Hematopoietic multipotent progenitor cell treated with erythropoietin and hydrocortisone succinate and interleukin-3 and kit ligand, for 8 days (in vitro differentiated cells): ENCODE results near the gene GALNT18.

Source experiments
- DNase-seq: peaks from one replicate; pipeline ENCODE4 v3.0.0-alpha.2; 2015

Gene GALNT18

DNA sequence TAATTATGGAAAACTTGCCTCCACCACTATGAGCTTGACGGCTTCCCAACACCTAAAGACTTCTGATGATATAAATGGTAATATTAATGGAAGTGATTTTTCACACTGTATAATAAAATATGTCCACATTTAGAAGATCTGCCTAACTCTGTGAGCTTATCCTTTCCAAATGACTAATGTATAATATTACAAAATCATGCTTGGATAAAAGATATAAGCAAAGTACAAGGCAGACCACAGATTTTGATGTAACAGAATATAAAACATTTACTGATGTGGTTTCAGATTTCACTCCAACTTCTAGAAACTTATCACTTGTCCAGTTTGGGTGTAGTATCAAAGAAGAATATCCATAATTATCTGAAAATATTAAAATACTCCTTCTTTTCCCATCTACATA, 36.9 kb downstream of the GALNT18 start:
- no peak for DNase-seq

DNA sequence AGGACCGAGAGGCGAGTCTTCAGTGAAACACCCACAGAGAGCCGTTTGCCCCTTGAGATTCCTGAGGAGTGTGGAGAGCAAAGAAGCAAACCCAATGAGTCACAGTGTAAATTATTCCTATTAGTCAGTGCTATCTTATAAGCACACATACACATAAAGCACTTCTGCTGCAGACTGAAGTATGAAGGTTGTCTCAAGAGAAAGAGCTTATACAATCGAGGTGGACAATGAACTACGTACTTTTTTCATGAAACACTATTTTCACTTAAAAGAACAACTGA, 37.3 kb downstream of the GALNT18 start:
- no peak for DNase-seq

DNA sequence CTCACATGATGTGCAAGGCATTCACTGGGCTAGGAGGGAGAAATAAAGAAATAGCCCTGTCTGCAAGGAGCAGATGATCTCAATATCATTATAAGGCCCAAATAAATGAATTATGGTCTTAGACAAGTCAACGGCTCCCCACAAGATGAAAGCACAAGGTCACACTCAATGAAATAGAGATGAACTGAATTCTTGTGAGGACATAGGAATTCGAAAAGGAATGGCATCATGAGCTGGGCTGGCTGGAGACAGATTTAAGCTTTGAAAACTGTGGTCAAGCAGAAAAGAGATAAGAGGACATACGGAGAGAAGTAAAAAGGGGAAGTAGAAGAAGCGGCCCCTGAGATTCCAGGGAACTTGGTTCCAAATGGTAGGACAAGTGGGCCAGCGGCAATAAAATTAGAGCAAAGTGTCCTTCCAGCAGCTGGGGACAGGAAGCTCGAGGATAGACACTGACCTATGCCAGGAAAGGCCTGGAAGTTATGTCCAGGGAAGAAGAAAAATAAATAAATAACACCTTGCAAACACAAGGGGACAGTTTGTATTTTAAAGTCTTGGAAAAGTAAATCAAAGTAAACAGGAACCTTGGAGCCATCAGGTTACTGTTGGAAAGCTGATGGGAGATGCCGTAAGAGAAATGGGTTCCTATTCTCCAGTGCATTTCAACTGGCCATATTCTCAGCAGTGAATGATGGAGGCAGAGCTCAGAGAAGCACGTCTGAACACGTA, 37.8 kb downstream of the GALNT18 start:
- no peak for DNase-seq

DNA sequence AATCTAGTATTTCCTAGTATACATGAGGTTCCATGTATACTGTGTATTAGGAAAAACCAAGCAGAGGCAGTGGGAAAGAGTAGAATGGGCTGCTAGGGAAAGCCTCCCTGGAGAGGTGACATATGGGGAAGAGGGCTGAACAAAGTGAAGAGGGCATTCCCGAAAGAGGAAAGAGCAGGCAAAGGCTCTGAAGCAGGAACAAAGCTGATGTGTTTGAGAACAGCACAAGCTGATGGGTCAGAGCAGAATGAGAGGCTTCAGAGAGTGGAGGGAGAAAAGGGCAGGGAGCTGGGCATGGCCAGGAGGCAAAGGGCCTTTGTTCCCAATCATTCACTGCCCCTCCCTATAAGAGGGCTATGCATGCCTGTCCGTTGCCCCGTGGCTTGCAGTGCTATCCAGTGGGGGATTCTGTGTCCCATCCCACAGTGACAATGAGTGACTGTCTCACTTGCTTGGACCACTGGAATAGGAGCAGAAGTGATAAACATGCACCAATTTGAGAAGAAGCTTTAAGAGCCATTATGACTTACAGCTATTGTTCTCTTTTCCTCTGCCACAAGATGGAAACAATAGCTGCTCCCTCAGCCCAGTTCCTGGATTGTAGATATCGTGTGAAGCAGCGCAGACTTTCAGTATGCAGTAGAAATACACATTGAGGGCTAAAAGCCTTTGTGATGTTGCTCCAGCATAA, 39.6 kb downstream of the GALNT18 start:
- no peak for DNase-seq

DNA sequence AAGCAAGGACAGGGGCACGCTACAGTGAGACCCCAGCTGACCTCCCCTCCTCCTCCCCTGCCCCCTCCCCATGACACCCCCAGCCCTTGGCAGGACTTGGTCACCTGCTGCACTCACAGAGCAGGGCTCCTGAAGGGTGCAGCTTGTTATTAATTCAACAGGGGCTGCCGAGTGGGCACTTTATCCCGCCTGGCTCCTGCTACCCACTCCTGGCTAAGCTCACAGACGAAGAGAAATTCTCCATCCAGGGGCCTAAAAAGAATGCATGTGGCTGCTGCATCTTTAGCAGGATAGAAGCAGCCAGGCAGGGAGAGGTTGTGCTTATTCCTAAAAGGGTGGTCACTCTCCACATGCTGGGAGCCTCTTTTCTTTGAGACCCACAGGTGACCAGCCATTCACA, 40.3 kb downstream of the GALNT18 start:
- DNase-seq: no peak

DNA sequence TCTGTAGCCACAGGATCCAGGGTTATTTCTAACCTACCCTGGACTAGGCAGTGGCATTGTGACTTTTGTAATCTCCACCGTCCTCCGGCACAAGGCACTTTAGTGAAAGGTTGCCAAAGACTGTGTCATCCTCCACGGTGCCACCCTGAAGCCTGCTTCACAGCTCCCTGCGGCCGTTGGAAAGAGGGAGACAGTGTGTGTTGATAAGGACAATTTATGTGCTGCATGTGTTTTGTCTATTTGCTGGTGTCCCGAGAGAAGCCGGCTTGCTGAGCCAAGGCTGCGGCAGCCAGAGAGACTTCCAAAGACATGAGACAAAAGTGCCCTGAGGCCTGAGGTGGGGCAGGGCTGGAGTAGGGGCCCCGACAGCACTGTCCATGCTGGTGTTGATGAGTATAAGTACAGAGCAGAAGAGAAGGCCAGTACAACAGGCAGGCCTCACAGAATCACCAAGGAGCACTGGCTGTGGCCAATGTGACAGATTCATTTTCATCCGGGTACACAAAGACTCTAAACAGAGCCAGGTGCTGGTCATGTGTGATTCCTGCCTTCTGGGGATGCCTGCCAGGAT, 40.9 kb downstream of the GALNT18 start:
- no peak for DNase-seq

DNA sequence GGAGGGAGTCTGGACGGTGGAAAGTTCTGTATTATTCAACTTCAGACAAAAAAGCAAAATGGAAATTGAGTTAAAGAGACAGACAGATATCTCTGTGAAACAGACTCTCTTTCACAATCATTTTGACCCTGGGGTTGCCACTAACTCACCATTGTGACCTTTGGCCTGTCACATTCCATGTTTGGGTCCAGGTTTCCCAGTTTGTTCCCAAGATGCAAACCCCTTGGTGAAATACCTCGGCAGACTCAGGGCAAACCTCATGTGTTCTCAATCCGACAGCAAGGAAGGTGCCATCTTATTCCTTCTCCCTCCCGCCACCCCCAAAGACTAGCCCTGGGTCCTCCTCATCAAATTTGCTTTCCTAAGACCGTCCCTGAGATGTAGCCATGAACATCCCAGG, 41.8 kb downstream of the GALNT18 start:
- DNase-seq: no peak

DNA sequence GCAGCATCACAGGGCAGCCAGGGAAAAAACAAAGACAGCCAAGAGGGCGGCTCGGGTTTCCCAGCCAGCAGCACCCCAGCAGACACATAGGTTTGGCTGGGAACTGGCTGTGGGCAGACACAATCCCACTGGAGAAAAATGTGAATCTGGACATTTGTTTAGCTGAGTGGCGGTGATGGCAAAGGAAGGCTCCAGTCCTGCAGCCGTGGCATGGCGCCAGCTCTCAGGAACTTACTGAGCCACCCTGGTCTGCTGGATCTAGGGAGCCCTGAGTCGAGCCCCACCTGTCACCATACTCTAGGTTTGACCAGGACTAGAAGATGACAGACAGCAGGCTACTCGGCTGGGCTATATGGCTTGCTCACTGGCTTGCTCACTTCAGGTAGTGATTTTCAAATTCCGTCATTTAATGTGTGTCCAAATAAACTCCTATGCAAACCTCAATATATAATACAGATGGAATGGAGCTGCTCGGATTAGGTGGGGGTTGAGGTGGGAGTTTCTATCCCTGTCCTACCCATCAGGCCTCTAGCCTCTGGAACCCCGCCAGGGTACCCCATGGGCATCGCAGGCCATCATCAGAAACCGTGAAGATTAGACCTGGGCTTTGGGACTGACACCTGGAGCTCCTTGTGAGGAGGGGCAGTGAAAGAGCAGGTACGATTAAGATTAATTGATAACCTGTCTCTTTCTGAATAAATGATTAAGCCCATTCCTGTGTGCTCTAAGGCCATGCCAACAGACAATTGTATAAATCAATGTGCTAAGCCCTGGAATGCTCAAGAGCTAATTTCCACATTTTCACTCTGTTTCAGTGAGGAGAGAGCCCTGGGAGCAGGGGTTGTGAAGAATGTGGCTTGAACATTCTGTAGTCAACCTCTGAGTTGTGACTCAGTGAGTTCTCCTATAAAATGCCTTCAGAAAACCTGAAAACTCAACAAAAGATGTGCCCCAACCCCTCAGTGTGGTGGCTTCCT, 42.5 kb downstream of the GALNT18 start:
- no peak for DNase-seq

DNA sequence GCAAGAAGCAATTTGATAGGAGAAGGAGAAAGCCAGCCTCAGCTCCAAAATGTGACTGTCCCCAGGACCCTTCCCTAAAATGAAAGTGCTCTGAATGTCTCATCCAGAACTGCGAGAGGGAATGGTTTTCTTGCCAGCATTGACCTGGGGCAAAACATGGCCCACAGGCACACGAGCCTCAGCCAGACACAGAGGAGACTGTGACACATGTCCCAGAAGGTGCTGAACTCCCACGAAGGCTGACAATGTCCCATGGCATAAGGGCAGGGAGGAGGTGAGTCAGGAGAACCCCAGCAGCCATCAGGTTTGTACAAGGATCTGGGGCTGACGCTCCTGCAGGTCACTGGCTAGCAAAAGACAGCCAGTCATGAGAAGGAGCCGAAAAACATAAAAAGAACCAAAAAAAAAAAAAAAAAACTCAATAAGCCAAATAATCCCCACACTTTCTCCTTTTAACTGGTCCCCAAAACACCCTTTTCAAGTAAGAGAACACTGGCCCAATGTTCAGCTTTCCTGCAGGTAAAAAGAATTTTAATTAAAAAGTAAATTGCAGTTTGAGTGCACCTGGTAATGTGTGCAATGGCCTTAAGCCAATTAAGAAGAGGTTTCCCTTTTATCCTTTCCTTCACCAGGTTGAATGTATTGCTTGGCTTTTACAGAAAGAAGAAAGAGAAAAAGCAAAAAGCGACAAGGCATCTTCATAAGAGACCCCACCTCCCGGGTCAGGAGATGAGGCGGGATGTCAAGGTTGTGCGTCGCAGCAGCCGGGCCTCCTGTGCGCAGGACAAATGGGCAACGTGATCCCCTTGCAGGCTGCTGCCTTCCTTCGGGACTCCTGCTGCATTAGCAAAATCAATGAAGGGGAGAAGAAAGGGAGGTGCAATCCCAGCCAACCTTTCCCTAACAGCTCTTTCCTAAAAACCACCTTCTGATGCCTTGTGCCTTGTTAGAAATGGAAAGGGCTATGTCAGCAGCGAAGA, 43.6 kb downstream of the GALNT18 start:
- no peak for DNase-seq

DNA sequence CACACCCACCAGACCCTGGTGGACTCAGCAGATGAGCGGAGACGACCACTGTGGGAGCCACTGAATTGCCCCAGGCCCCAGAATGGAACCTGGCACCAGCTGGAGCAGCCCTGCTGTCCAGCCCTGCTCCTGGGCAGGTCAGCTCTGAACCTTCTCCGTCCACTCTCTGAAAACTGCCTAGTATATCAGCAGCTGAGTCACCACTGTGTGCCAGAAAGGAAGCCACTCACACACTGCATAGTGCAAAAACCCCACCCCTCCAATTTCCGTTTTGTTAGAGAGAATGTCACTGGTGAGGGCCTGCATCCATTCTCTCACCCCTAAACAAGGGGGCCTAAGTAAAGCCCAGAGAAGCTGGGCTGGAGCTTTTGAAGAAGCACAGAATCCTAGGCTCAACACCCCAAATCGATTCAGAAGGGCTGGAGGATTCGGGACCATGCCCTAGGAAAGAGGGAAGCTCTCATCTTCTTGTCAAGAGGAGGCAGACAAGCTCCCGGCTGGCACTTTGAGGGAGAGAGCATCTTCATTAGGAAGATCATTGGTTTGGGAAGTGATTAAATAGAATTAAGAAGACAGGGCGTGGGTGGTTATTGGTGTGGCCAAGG, 44.5 kb downstream of the GALNT18 start:
- no peak for DNase-seq

DNA sequence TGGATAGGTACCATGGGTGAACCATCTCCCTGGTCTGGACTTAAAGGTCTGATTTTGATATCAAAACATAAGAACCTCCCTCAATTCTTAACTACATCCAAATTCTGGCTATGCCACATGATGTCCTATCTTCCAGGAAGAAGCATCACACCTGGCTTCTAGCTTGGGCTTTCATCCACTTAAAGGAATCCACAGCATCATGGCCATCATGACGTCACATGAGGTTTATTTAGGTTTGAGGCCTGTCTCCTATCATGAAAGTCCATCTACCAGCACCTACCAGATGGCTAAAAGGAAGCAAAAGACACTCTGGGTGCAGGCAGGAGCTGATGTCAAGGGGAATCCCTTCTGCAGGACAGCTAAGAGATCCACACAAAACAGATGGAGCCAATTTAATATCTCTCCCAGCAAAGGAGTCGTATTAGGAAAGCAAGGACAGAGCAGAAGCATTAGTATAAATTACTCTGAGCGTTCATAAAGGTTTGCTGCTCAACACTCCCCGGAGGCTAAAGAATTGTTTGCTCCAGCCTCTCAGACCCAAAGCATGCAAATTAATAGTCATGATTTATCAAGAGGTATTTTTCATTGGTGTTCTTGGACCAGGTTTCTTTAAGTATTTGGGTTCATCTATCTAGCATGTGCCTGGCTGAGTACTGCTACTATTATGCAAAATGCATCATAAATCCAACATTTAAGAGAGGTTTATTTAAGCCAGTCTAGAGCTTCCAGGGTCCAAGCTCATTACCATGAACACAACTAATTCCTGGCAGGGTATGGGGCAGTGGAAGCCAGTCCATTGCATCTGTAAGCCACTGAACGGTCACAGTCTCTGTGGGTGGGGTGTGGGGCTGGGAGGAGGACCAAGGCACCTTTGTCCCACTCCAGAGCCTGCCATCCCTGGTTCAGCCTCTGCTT, 47.2 kb downstream of the GALNT18 start:
- no peak for DNase-seq

DNA sequence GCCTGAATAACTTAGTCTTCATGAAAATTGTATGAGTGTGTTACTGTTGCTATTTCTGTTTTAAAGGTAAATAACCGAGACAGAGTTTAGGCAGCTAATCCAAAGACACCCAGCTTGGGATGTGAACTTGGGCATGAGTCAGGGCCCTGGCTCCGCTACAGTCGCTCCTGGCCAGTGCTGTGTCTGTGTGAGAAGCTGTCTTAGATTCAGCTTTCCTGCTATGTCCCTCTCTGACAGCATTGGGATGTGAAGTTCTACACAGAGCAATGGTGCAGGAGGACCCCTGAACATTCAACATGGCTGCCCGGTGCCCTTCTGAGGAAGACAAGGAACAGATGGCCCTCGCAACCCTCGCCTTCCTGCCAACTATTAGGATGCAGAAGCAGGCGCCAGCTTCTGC, 49.4 kb downstream of the GALNT18 start:
- DNase-seq: no peak

DNA sequence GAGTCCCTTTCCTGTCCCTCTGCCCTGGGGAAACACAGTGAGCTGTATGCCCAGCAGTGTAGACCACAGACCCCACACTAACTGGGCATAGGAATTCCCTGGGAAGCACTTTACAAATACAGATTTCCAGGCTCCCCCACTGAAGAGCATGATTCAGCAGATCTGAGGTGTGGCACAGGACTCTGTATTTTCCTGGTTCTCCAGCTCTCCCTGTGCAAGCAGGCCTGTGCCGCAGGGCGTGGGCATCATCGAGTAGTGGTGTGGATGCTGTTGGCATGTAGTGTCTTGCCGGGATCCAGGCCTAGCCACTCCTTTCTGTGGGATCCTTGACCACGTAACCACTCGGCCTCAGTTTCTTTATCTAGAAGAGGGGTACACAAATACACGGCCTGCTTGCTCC, 49.9 kb downstream of the GALNT18 start:
- DNase-seq: no peak

DNA sequence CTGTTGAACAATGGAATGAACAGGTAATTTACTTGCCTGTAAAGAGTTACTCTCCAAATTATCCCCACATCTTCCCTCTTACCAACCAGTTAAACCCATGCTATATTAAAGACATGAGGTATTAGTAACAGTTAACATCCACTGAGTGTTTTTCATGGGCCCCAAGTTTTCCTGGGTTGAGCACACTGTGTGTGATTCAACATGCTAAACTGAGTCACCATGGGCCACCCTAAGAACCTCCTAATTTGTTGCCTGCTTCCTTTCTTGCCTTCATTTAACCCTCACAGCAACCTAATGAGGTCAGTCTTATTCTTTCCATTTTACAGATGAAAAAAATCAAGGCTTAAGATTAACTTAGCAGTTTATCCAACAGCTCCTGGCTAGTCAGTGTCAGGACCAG, 51.0 kb downstream of the GALNT18 start:
- no peak for DNase-seq

DNA sequence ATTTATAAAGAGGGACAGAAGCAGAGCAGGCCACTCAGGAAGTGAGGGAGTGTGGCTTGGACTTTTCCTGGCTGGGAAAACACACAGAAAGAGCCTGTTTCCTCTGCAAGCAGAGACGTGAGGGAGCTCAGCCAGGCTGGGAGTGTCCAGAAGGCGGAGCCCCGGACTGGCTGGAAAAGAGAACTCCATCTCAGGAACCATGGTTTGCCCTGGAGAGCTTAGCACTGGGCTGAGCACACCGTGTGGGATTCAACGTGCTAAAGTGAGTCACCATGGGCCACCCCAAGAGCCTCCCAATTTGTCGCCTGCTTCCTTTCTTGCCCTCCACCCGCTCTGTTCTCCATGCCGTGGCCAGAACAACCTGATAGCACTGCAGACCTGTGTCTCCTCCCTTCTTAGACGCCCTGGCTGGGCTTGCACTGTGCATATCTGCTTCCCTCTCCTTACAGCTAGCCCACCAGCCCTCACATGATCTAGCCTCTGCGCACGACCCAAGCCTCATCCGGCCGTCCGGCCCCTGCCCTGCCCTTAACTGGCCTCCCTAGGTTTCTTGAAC, 51.8 kb downstream of the GALNT18 start:
- DNase-seq: no peak

DNA sequence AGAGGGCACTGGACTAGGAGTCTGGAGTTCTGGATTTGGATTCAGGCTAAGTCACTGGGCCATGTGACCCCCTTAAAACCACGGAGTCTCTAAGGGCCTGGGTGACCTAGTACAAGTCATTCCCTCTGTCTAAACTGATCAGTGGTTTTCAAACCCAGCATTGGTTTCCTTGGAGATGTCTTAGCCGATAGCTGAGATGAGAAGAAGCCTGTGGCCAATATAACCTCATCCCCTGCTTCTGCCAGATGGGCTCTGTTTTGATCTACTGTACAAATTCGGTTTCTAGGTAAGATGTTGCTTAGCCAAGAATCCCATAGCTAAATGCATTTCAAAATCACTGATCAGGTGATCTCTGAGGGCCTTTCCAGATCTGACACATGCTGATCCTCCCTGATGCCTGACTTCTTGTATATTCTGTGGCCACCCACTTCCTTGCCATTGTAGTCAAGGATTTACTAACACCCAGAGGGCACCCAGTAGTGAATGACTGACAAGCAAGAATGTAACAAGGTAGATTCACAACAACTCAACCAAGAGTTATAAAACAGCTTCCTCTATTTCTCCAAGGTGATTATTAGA, 53.1 kb downstream of the GALNT18 start:
- DNase-seq: no peak

DNA sequence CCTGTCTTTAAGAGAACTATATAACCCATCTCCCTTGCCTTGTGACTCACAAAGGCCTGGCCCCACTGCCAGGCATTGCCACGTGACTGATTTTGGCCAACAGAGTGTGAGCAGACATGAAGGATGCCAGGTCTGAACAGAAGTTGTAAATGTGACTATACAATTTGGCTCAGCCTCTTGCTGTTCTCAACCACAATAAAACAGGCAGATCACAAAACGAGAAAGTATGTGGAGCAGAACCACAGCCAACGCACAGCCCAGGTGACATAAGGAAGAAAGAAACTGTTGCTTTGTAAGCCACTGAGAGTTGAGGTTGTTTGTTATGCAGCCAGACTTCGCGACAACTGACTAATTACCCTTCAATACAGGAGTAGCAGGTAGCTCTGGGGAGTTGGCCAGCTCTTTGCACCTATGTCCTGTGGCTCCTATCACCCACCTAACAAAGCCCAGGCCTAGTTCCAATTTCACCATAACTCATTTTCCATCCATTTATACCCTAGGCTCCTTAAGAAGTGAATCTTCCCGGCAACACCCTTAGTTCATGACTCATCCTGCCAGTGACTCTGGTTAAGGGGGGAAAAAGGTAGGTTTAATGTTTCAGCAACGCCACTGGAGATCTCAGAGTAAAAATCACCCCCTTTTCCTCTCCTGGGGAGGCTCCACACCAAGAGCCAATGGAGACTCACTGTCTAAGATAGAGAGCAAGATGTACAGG, 53.7 kb downstream of the GALNT18 start:
- no peak for DNase-seq

DNA sequence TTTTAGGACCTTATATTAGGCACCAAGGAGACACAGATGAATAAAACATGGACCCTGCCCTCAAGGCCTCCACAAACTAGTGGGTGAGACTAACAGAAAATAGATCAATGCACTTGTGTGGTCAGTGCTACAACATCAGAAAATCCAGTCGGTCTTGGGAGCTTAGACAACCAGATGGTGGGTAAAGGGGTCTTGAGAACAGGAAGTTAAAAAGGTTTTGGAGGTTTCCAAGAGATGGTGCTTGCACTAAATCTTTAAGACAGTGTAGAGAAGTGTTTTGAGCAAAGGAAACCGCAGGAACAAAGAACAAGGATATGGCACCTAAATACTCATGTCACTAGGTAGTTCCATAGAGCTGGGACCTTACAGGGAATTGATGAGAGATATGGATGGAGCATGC, 56.2 kb downstream of the GALNT18 start:
- DNase-seq: no peak
